Astrocyte (in vitro differentiated cells and primary cell): ENCODE results near the gene SAG. TPM values are rescaled to one million over a fixed set of nuclear protein-coding genes. Genes with fewer than 3 reads are reported as not detected.

Experiments
- DNase-seq: peaks from one replicate; pipeline ENCODE4 v3.0.0-alpha.2; 2010; ENCODE audit warnings: low read depth
- FAIRE-seq: peaks from 2 replicates; lab custom pipeline; 2011; peaks lifted over from hg19 to GRCh38; lab: Jason Lieb, UNC
- H2AFZ ChIP-seq: 2 replicates; pipeline ENCODE4 v1.6.0; 2012; ENCODE audit warnings: low read depth, low read length, inconsistent platforms
- H3K27ac ChIP-seq: 2 replicates; pipeline ENCODE4 v1.5.1; 2011; ENCODE audit warnings: low read depth, low read length, inconsistent platforms
- H3K27me3 ChIP-seq: 2 replicates; pipeline ENCODE4 v1.6.0; 2011; ENCODE audit warnings: low read length, inconsistent platforms; ENCODE audit not compliant: insufficient read depth
- H3K36me3 ChIP-seq: 2 replicates; pipeline ENCODE4 v1.5.1; 2011; ENCODE audit warnings: low read length, inconsistent platforms; ENCODE audit not compliant: insufficient read depth
- H3K4me1 ChIP-seq: 2 replicates; pipeline ENCODE4 v1.5.1; 2011; ENCODE audit warnings: low read length, inconsistent platforms; ENCODE audit not compliant: insufficient read depth
- H3K4me2 ChIP-seq: 2 replicates; pipeline ENCODE4 v1.6.0; 2012; ENCODE audit warnings: low read length, inconsistent platforms
- H3K4me3 ChIP-seq: 2 replicates; pipeline ENCODE4 v1.5.1; 2011; ENCODE audit warnings: low read depth, mild to moderate bottlenecking, low read length, inconsistent platforms; ENCODE audit not compliant: insufficient read depth
- H3K79me2 ChIP-seq: 2 replicates; pipeline ENCODE4 v1.6.0; 2012; ENCODE audit warnings: mild to moderate bottlenecking, low read length, inconsistent platforms; ENCODE audit not compliant: insufficient read depth
- H3K9ac ChIP-seq: 2 replicates; pipeline ENCODE4 v1.6.0; 2012; ENCODE audit warnings: mild to moderate bottlenecking, low read length, inconsistent platforms
- H3K9me3 ChIP-seq: 2 replicates; pipeline ENCODE4 v1.5.1; 2012; ENCODE audit warnings: low read depth, mild to moderate bottlenecking, low read length, inconsistent platforms; ENCODE audit not compliant: insufficient read depth
- H4K20me1 ChIP-seq: 2 replicates; pipeline ENCODE4 v1.6.0; 2012; ENCODE audit warnings: low read length, inconsistent platforms; ENCODE audit not compliant: insufficient read depth
- H3K27ac Mint-ChIP-seq: one replicate; pipeline ENCODE4 v1.8.0; 2021; ENCODE audit warnings: mild to moderate bottlenecking, mixed read lengths; ENCODE audit not compliant: unreplicated experiment
- H3K27me3 Mint-ChIP-seq: one replicate; pipeline ENCODE4 v1.8.0; 2021; ENCODE audit warnings: low read depth, mixed read lengths; ENCODE audit not compliant: unreplicated experiment
- H3K36me3 Mint-ChIP-seq: one replicate; pipeline ENCODE4 v1.8.0; 2021; ENCODE audit warnings: low read depth, mixed read lengths; ENCODE audit not compliant: unreplicated experiment
- H3K4me1 Mint-ChIP-seq: one replicate; pipeline ENCODE4 v1.8.0; 2021; ENCODE audit warnings: low read depth, mixed read lengths; ENCODE audit not compliant: unreplicated experiment
- H3K4me3 Mint-ChIP-seq: one replicate; pipeline ENCODE4 v1.8.0; 2021; ENCODE audit warnings: mild to moderate bottlenecking, moderate library complexity, mixed read lengths; ENCODE audit not compliant: unreplicated experiment
- H3K9me3 Mint-ChIP-seq: one replicate; pipeline ENCODE4 v1.8.0; 2021; ENCODE audit warnings: mild to moderate bottlenecking, mixed read lengths; ENCODE audit not compliant: unreplicated experiment
- CTCF ChIP-seq: IDR thresholded peaks from 2 replicates; pipeline ENCODE4 v1.5.1; 2011; ENCODE audit warnings: low read depth, mild to moderate bottlenecking, inconsistent platforms, low read length, moderate library complexity; ENCODE audit not compliant: insufficient read depth
- EZH2 ChIP-seq: IDR thresholded peaks from 2 replicates; pipeline ENCODE4 v1.6.1; 2012; ENCODE audit warnings: mild to moderate bottlenecking, low read length, inconsistent platforms; ENCODE audit not compliant: insufficient read depth
- total RNA-seq: library from RNA; stranded (reverse); gene quantifications from 2 replicates; pipeline ENCODE4 v1.2.1, GENCODE V29; 2021

SAG gene
- total RNA-seq, 1 donor from 2014 or later = not detected

GRCh38 chr2:233346376-233346775 is 38.8 kb downstream of the SAG start:
- Mint-ChIP-seq H3K4me1 (peaks cover 11% of the 10 kb centered on the region), H3K9me3 (peaks cover 3% of the 10 kb centered on the region), H3K4me3 (no peak overlapping the region), H3K27me3 (peaks cover 7% of the 10 kb centered on the region), H3K36me3 (no peaks in the 10 kb centered on the region), H3K27ac (no peak overlapping the region)
- no peak overlapping the region for H2AFZ ChIP-seq
- H3K27ac ChIP-seq = no peak overlapping the region
- H4K20me1 ChIP-seq = no peaks in the 10 kb centered on the region
- no peak overlapping the region for H3K9ac ChIP-seq
- FAIRE-seq (no peak), DNase-seq (no peak)
- no peaks in the 10 kb centered on the region for H3K27me3 ChIP-seq
- H3K4me2 ChIP-seq = no peak overlapping the region
- H3K36me3 ChIP-seq = no peaks in the 10 kb centered on the region
- H3K79me2 ChIP-seq = no peaks in the 10 kb centered on the region
- TF ChIP-seq EZH2 = no peak
- TF ChIP-seq CTCF = no peak
- no peak overlapping the region for H3K4me3 ChIP-seq
- H3K9me3 ChIP-seq = no peaks in the 10 kb centered on the region
- H3K4me1 ChIP-seq = peaks cover 13% of the 10 kb centered on the region

- Histone ChIP-seq H4K20me1 (no peaks in the 10 kb centered on the region), H3K4me3 (no peak overlapping the region), H3K27ac (no peak overlapping the region), H3K9me3 (no peaks in the 10 kb centered on the region), H3K79me2 (no peaks in the 10 kb centered on the region), H3K4me1 (peaks cover 14% of the 10 kb centered on the region), H3K4me2 (no peak overlapping the region), H3K36me3 (no peaks in the 10 kb centered on the region), H3K27me3 (no peaks in the 10 kb centered on the region), H3K9ac (no peak overlapping the region), H2AFZ (no peak overlapping the region)
- H3K36me3 Mint-ChIP-seq = no peaks in the 10 kb centered on the region
- no peak for TF ChIP-seq CTCF
- TF ChIP-seq EZH2 = no peak
- DNase-seq (no peak), FAIRE-seq (no peak)
- peaks cover 3% of the 10 kb centered on the region for H3K9me3 Mint-ChIP-seq
- no peak overlapping the region for H3K4me3 Mint-ChIP-seq
- H3K27ac Mint-ChIP-seq = no peak overlapping the region
- peaks cover 7% of the 10 kb centered on the region for H3K27me3 Mint-ChIP-seq
- peaks cover 13% of the 10 kb centered on the region for H3K4me1 Mint-ChIP-seq
These were observed 39.3 kb downstream of the SAG start for GRCh38 chr2:233346930-233347329.

- TF ChIP-seq EZH2 = no peak
- TF ChIP-seq CTCF = no peak
- no peak for DNase-seq
- Histone ChIP-seq H3K9me3 (no peaks in the 10 kb centered on the region), H3K27ac (no peak overlapping the region), H4K20me1 (no peaks in the 10 kb centered on the region), H3K4me1 (peaks cover 20% of the 10 kb centered on the region), H2AFZ (no peak overlapping the region), H3K9ac (no peak overlapping the region), H3K27me3 (no peaks in the 10 kb centered on the region), H3K4me2 (no peak overlapping the region), H3K36me3 (no peaks in the 10 kb centered on the region), H3K79me2 (no peaks in the 10 kb centered on the region), H3K4me3 (no peak overlapping the region)
- Mint-ChIP-seq H3K4me3 (no peak overlapping the region), H3K27ac (no peak overlapping the region), H3K36me3 (peaks cover 5% of the 10 kb centered on the region), H3K9me3 (peaks cover 6% of the 10 kb centered on the region), H3K4me1 (peaks cover 24% of the 10 kb centered on the region), H3K27me3 (peaks cover 6% of the 10 kb centered on the region)
- no peak for FAIRE-seq
These were observed 41.7 kb downstream of the SAG start for GRCh38 chr2:233349005-233349998.
